VCaP (cell line): Measurements from ENCODE around the gene TRIO.

Experiments used
- H3K27ac ChIP-seq: fragments of 450-650 bp; 2 replicates; pipeline ENCODE4 v1.5.1; 2017
- CTCF ChIP-seq: fragments of 450-650 bp; conservative IDR thresholded peaks from 2 replicates; pipeline ENCODE4 v1.5.1; 2017; ENCODE audit warnings: mild to moderate bottlenecking, moderate library complexity

The TRIO gene

GRCh38 chr5:14199902-14200301 lies 56.8 kb downstream of the TRIO start:
- no peak for TF ChIP-seq CTCF
- no peak overlapping the region for H3K27ac ChIP-seq

GRCh38 chr5:14200312-14200990 lies 57.3 kb downstream of the TRIO start:
- TF ChIP-seq CTCF, result no peak
- H3K27ac ChIP-seq, result no peak overlapping the region

GRCh38 chr5:14201325-14202045 lies 58.3 kb downstream of the TRIO start:
- no peak overlapping the region for H3K27ac ChIP-seq
- TF ChIP-seq CTCF, result no peak

- peak overlapping the region; percentile 84; the same call in 1 of the 2 replicates for H3K27ac ChIP-seq
- TF ChIP-seq CTCF, result no peak
Measured at GRCh38 chr5:14202462-14202861, 59.3 kb downstream of the TRIO start.

- TF ChIP-seq CTCF, result no peak
- peak overlapping the region; percentile 84 for H3K27ac ChIP-seq
Measured at GRCh38 chr5:14204011-14204670, 61.0 kb downstream of the TRIO start.

GRCh38 chr5:14204785-14205321 lies 61.7 kb downstream of the TRIO start:
- peak overlapping the region; percentile 84 for H3K27ac ChIP-seq
- TF ChIP-seq CTCF, result no peak

- TF ChIP-seq CTCF, result no peak
- peak overlapping the region; percentile 84 for H3K27ac ChIP-seq
Measured at GRCh38 chr5:14206028-14206725, 63.0 kb downstream of the TRIO start.

GRCh38 chr5:14207428-14207827 lies 64.3 kb downstream of the TRIO start:
- H3K27ac ChIP-seq, result 0 out of 2 replicates have a peak overlapping the region, but pooled peaks have one; percentile 9
